ENCODE data around the gene TAF11L13.

Gene TAF11L13

DNA sequence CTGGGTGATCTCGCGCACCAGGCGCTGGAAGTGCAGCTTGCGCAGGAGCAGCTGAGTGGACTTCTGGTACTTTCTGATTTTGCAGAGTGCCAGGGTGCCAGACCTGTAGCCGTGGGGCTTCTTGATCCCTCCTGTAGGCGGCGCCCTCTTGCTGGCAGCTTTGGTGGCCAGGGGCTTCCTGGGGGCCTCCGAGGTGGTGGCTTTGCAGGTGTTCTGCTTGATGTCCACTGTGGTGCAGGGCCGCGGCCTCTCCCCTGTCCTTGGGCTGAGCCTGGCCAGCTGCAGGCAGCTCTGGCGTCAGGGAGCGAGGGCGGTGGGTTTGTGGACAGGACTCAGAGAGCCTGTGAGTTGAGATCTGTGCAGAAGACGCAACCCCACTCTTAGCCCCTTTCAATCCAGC is 38.5 kb downstream of the TAF11L13 start:
- H3K36me3 ChIP-seq (ENCODE audit: control insufficient read depth in 5 of 5, insufficient read depth in 5 of 5, low read length in 5 of 5): no peaks in the 10 kb centered on the region

GRCh38 chr5:17678751-17679324 is 47.0 kb downstream of the TAF11L13 start:
- Histone ChIP-seq H3K4me1 (ENCODE audit: control insufficient read depth in 5 of 5, insufficient read depth in 5 of 5, low read length in 5 of 5) (no peaks in the 10 kb centered on the region), H3K4me3 (ENCODE audit: low read depth in 1 of 5, low read length in 5 of 5) (no peak overlapping the region), H3K36me3 (ENCODE audit: control insufficient read depth in 5 of 5, insufficient read depth in 5 of 5, low read length in 5 of 5) (no peaks in the 10 kb centered on the region), H3K27me3 (ENCODE audit: control insufficient read depth in 5 of 5, insufficient read depth in 4 of 5, low read length in 5 of 5) (no peaks in the 10 kb centered on the region), H3K9me3 (ENCODE audit: control insufficient read depth in 5 of 5, low read length in 5 of 5) (peaks cover 0 to 2% (median 0%) of the 10 kb centered on the region in 5 donors), H3K27ac (ENCODE audit: low read depth, low read length) (no peak overlapping the region), H3K9ac (ENCODE audit: low read length in 5 of 5) (no peak overlapping the region)

More for the DNA sequence above, 38.5 kb downstream of the TAF11L13 start:
- Histone ChIP-seq H3K4me1 (ENCODE audit: control insufficient read depth in 5 of 5, insufficient read depth in 5 of 5, low read length in 5 of 5) (no peaks in the 10 kb centered on the region), H3K27ac (ENCODE audit: low read depth, low read length) (no peak overlapping the region), H3K9me3 (ENCODE audit: control insufficient read depth in 5 of 5, low read length in 5 of 5) (peaks cover 0 to 13% (median 4%) of the 10 kb centered on the region in 5 donors), H3K27me3 (ENCODE audit: control insufficient read depth in 5 of 5, insufficient read depth in 4 of 5, low read length in 5 of 5) (no peaks in the 10 kb centered on the region), H3K9ac (ENCODE audit: low read length in 5 of 5) (no peak overlapping the region), H3K4me3 (ENCODE audit: low read depth in 1 of 5, low read length in 5 of 5) (no peak overlapping the region)

GRCh38 chr5:17679597-17680203 is 47.8 kb downstream of the TAF11L13 start:
- no peaks in the 10 kb centered on the region for H3K9me3 ChIP-seq (ENCODE audit: control insufficient read depth in 5 of 5, low read length in 5 of 5)

GRCh38 chr5:17680737-17681136 is 48.8 kb downstream of the TAF11L13 start:
- Histone ChIP-seq H3K27me3 (ENCODE audit: control insufficient read depth in 5 of 5, insufficient read depth in 4 of 5, low read length in 5 of 5) (no peaks in the 10 kb centered on the region), H3K9me3 (ENCODE audit: control insufficient read depth in 5 of 5, low read length in 5 of 5) (no peaks in the 10 kb centered on the region), H3K36me3 (ENCODE audit: control insufficient read depth in 5 of 5, insufficient read depth in 5 of 5, low read length in 5 of 5) (no peaks in the 10 kb centered on the region), H3K9ac (ENCODE audit: low read length in 5 of 5) (no peak overlapping the region), H3K4me1 (ENCODE audit: control insufficient read depth in 5 of 5, insufficient read depth in 5 of 5, low read length in 5 of 5) (no peaks in the 10 kb centered on the region), H3K4me3 (ENCODE audit: low read depth in 1 of 5, low read length in 5 of 5) (no peak overlapping the region), H3K27ac (ENCODE audit: low read depth, low read length) (no peak overlapping the region)

More at GRCh38 chr5:17679597-17680203, 47.8 kb downstream of the TAF11L13 start:
- Histone ChIP-seq H3K4me3 (ENCODE audit: low read depth in 1 of 5, low read length in 5 of 5) (no peak overlapping the region), H3K36me3 (ENCODE audit: control insufficient read depth in 5 of 5, insufficient read depth in 5 of 5, low read length in 5 of 5) (no peaks in the 10 kb centered on the region), H3K9ac (ENCODE audit: low read length in 5 of 5) (no peak overlapping the region), H3K27me3 (ENCODE audit: control insufficient read depth in 5 of 5, insufficient read depth in 4 of 5, low read length in 5 of 5) (no peaks in the 10 kb centered on the region), H3K4me1 (ENCODE audit: control insufficient read depth in 5 of 5, insufficient read depth in 5 of 5, low read length in 5 of 5) (no peaks in the 10 kb centered on the region), H3K27ac (ENCODE audit: low read depth, low read length) (no peak overlapping the region)
